GF-D8 (cell line): Measurements from ENCODE around the gene GULP1.
"Not testable (repeated sequence)": the region's sequence is repeated elsewhere in the genome, so short reads cannot be mapped to it uniquely, and the experiment has no call there.

ENCODE experiments used
- DNase-seq: peaks from one replicate; lab custom pipeline; 2025; lab: John Stamatoyannopoulos, UW

The GULP1 gene

GRCh38 chr2:188415754-188416083, 124.0 kb downstream of the GULP1 start:
- DNase-seq, result no peak

GRCh38 chr2:188416367-188416766, 124.7 kb downstream of the GULP1 start:
- no peak for DNase-seq

- no peak for DNase-seq
These were observed 131.1 kb downstream of the GULP1 start for GRCh38 chr2:188422726-188423125.

GRCh38 chr2:188425266-188425665, 133.6 kb downstream of the GULP1 start:
- no peak for DNase-seq

- DNase-seq, result no peak
These were observed 134.4 kb downstream of the GULP1 start for GRCh38 chr2:188426121-188426520.

- DNase-seq, result no peak
These were observed 139.0 kb downstream of the GULP1 start for GRCh38 chr2:188430705-188431104.

GRCh38 chr2:188434018-188434417, 142.3 kb downstream of the GULP1 start:
- no peak for DNase-seq

GRCh38 chr2:188435115-188435514, 143.4 kb downstream of the GULP1 start:
- no peak for DNase-seq

- no peak for DNase-seq
These were observed 145.9 kb downstream of the GULP1 start for GRCh38 chr2:188437537-188437936.

GRCh38 chr2:188439986-188440385, 148.3 kb downstream of the GULP1 start:
- DNase-seq, result no peak

- DNase-seq, result no peak
These were observed 149.2 kb downstream of the GULP1 start for GRCh38 chr2:188440849-188441248.

- no peak for DNase-seq
These were observed 149.7 kb downstream of the GULP1 start for GRCh38 chr2:188441288-188441947.

- DNase-seq, result no peak
These were observed 151.5 kb downstream of the GULP1 start for GRCh38 chr2:188443207-188443606.

GRCh38 chr2:188444106-188444835, 152.6 kb downstream of the GULP1 start:
- no peak for DNase-seq

- no peak for DNase-seq
These were observed 157.9 kb downstream of the GULP1 start for GRCh38 chr2:188449561-188449960.

GRCh38 chr2:188449971-188450370, 158.3 kb downstream of the GULP1 start:
- DNase-seq, result no peak

- DNase-seq, result no peak
These were observed 159.2 kb downstream of the GULP1 start for GRCh38 chr2:188450732-188451483.

GRCh38 chr2:188452084-188452483, 160.4 kb downstream of the GULP1 start:
- DNase-seq, result no peak

- DNase-seq, result no peak
These were observed 164.6 kb downstream of the GULP1 start for GRCh38 chr2:188456114-188456909.

- no peak for DNase-seq
These were observed 167.4 kb downstream of the GULP1 start for GRCh38 chr2:188459061-188459460.

- DNase-seq, result not testable (repeated sequence)
These were observed 174.4 kb downstream of the GULP1 start for GRCh38 chr2:188466078-188466477.

GRCh38 chr2:188466761-188467160, 175.1 kb downstream of the GULP1 start:
- no peak for DNase-seq
